KMS-11 (cell line): Measurements from ENCODE around the gene EFHC1.
"Not testable (repeated sequence)": the region's sequence is repeated elsewhere in the genome, so short reads cannot be mapped to it uniquely, and the experiment has no call there.

Source experiments
- H2AFZ ChIP-seq: fragments of 200-600 bp; sonication (generic); 2 replicates; pipeline ENCODE4 v1.6.1; 2016; ENCODE audit warnings: antibody characterized with exemption, mixed run types, low read depth
- H3K27ac ChIP-seq: fragments of 200-600 bp; sonication (generic); 2 replicates; pipeline ENCODE4 v1.6.1; 2016; ENCODE audit warnings: mild to moderate bottlenecking, mixed run types
- H3K27me3 ChIP-seq: fragments of 200-600 bp; sonication (generic); 2 replicates; pipeline ENCODE4 v1.6.1; 2017; ENCODE audit warnings: mild to moderate bottlenecking, low read depth, mixed run types, moderate library complexity; ENCODE audit not compliant: insufficient read depth
- H3K36me3 ChIP-seq: fragments of 200-600 bp; sonication (generic); 2 replicates; pipeline ENCODE4 v1.6.1; 2017; ENCODE audit warnings: mild to moderate bottlenecking, mixed run types; ENCODE audit not compliant: insufficient read depth
- H3K4me1 ChIP-seq: fragments of 200-600 bp; sonication (generic); 2 replicates; pipeline ENCODE4 v1.6.1; 2016; ENCODE audit warnings: mild to moderate bottlenecking, low read depth, mixed run types; ENCODE audit not compliant: poor library complexity, severe bottlenecking
- H3K4me2 ChIP-seq: fragments of 200-600 bp; sonication (generic); 2 replicates; pipeline ENCODE4 v1.7.0; 2016; ENCODE audit warnings: mild to moderate bottlenecking, mixed run types
- H3K4me3 ChIP-seq: fragments of 200-600 bp; sonication (generic); IDR thresholded peaks from 2 replicates; pipeline ENCODE4 v1.6.1; 2017; ENCODE audit warnings: low read depth, low read length, mixed read lengths; ENCODE audit not compliant: insufficient read depth
- H3K79me2 ChIP-seq: fragments of 200-600 bp; sonication (generic); 2 replicates; pipeline ENCODE4 v1.6.1; 2016; ENCODE audit warnings: low read depth, mixed run types; ENCODE audit not compliant: insufficient read depth
- H3K9ac ChIP-seq: fragments of 200-600 bp; sonication (generic); 2 replicates; pipeline ENCODE4 v1.6.1; 2016; ENCODE audit warnings: mild to moderate bottlenecking, mixed run types
- H4K20me1 ChIP-seq: fragments of 200-600 bp; sonication (generic); 2 replicates; pipeline ENCODE4 v1.6.1; 2016; ENCODE audit warnings: mild to moderate bottlenecking, mixed run types; ENCODE audit not compliant: insufficient read depth
- CTCF ChIP-seq: fragments of 200-600 bp; sonication (generic); conservative IDR thresholded peaks from 2 replicates; pipeline ENCODE4 v1.6.1; 2017; ENCODE audit warnings: low read depth, mild to moderate bottlenecking, antibody characterized with exemption, low read length, moderate library complexity, mixed read lengths

Gene EFHC1

DNA sequence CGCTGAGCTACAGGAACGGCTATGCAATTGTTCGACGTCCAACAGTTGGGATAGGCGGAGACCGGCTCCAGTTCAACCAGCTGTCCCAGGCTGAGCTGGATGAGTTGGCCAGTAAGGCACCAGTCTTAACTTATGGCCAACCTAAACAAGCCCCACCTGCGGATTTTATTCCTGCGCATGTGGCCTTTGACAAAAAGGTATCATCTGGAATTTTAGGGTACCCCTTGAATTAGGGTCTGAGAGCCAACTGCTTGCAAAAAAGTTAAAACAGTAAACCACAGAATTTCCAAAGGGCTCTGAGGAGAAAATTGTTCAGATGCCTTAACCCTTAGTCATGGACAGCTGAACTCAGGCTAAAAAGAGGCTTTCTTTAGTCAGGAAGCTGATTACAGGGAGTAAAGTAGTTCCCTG, 3.8 kb downstream of the EFHC1 start:
- Histone ChIP-seq H3K27me3 (no peaks in the 10 kb centered on the region), H3K4me2 (no peak overlapping the region), H2AFZ (no peak overlapping the region), H3K4me1 (peaks cover 35% of the 10 kb centered on the region), H4K20me1 (no peaks in the 10 kb centered on the region), H3K79me2 (no peaks in the 10 kb centered on the region), H3K9ac (no peak overlapping the region), H3K4me3 (no peak overlapping the region), H3K36me3 (no peaks in the 10 kb centered on the region), H3K27ac (no peak overlapping the region)
- no peak for TF ChIP-seq CTCF

- H3K9ac ChIP-seq, result no peak overlapping the region
- H3K4me3 ChIP-seq, result no peak overlapping the region
- H3K4me2 ChIP-seq, result no peak overlapping the region
- H3K4me1 ChIP-seq, result peaks cover 30% of the 10 kb centered on the region
- H3K27me3 ChIP-seq, result no peaks in the 10 kb centered on the region
- no peaks in the 10 kb centered on the region for H3K36me3 ChIP-seq
- H2AFZ ChIP-seq, result no peak overlapping the region
- H3K79me2 ChIP-seq, result no peaks in the 10 kb centered on the region
- TF ChIP-seq CTCF, result no peak
- no peak overlapping the region for H3K27ac ChIP-seq
- H4K20me1 ChIP-seq, result no peaks in the 10 kb centered on the region
These were observed 4.4 kb downstream of the EFHC1 start for GRCh38 chr6:52424513-52424912.

DNA sequence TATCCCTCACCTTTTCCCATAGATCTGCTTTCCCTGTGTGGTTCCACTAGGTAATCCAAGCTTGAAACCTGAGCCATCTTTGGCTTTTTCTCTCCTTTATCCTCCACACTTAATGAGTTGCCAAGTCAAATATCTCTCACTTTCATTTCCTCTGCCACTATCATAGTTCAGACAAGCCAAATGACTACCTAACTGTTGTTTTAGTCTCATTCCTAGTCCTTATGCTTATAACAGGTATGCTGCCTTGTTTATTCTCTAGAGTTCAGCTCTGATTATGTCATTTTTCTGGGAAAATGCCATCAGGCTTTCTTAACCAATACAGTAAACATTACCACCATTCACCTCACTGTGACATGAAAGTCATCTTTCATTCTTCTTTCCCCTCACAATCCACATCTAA, 6.5 kb downstream of the EFHC1 start:
- H3K4me3 ChIP-seq, result no peak overlapping the region
- H2AFZ ChIP-seq, result no peak overlapping the region
- H3K79me2 ChIP-seq, result no peaks in the 10 kb centered on the region
- no peaks in the 10 kb centered on the region for H3K27me3 ChIP-seq
- no peak for TF ChIP-seq CTCF
- no peak overlapping the region for H3K9ac ChIP-seq
- H3K36me3 ChIP-seq, result no peaks in the 10 kb centered on the region
- no peak overlapping the region for H3K4me2 ChIP-seq
- no peaks in the 10 kb centered on the region for H4K20me1 ChIP-seq
- H3K4me1 ChIP-seq, result peaks cover 17% of the 10 kb centered on the region
- no peak overlapping the region for H3K27ac ChIP-seq

DNA sequence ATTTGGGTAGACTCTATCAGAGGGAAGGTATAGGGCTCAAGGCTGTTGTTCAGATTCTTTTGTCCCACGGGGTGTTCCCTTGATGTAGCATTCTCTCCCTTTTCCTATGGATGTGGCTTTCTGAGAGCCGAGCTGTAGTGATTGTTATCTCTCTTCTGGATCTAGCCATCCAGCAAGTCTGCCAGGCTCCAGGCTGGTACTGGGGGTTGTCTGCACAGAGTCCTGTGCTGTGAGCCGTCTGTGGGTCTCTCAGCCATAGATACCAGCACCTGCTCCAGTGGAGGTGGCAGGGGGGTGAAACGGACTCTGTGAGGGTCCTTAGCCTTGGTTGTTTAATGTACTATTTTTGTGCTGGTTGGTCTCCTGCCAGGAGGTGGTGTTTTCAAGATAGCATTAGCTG, 13.2 kb downstream of the EFHC1 start:
- H2AFZ ChIP-seq, H4K20me1 ChIP-seq, H3K27ac ChIP-seq, H3K4me2 ChIP-seq, H3K79me2 ChIP-seq, H3K36me3 ChIP-seq, H3K27me3 ChIP-seq, H3K4me1 ChIP-seq, H3K9ac ChIP-seq, H3K4me3 ChIP-seq: not testable (repeated sequence)

GRCh38 chr6:52435345-52435744, 15.2 kb downstream of the EFHC1 start:
- H2AFZ ChIP-seq, result no peak overlapping the region
- H3K27ac ChIP-seq, result no peak overlapping the region
- no peaks in the 10 kb centered on the region for H3K4me1 ChIP-seq
- no peaks in the 10 kb centered on the region for H3K79me2 ChIP-seq
- no peak overlapping the region for H3K4me2 ChIP-seq
- H4K20me1 ChIP-seq, result no peaks in the 10 kb centered on the region
- no peak overlapping the region for H3K9ac ChIP-seq
- H3K36me3 ChIP-seq, result no peaks in the 10 kb centered on the region
- no peak for TF ChIP-seq CTCF
- H3K27me3 ChIP-seq, result no peaks in the 10 kb centered on the region
- no peak overlapping the region for H3K4me3 ChIP-seq
